ENCODE measurements around the gene CT55. TPM values are rescaled to one million over a fixed set of nuclear protein-coding genes. Genes with fewer than 3 reads are reported as not detected.

The CT55 gene
- total RNA-seq, 1 donor from 2014 or later: not detected

Other genes starting within 250 kb of the CT55 start
- gene SMIM10, start 180.4 kb downstream of the CT55 start, total RNA-seq: 0.29 and 0.76 TPM in 2 replicates
- gene RTL8B, start 148.9 kb downstream of the CT55 start, total RNA-seq: 13.7 and 15.8 TPM in 2 replicates
- 128 and 160 TPM in 2 replicates for gene RTL8C, start 139.0 kb downstream of the CT55 start, total RNA-seq
- 27.3 and 36.7 TPM in 2 replicates for gene RTL8A, start 119.3 kb downstream of the CT55 start, total RNA-seq
- gene SMIM10L2B, start 72.7 kb downstream of the CT55 start, total RNA-seq: 0.23 and 0.24 TPM in 2 replicates
- gene ETDB, start 50.9 kb downstream of the CT55 start, total RNA-seq: not detected in 2 replicates
- not detected in 2 replicates for gene ETDA, start 80.7 kb upstream of the CT55 start, total RNA-seq
- gene ETDC, start 138.1 kb upstream of the CT55 start, total RNA-seq: not detected in 2 replicates
- 5.5 and 9.6 TPM in 2 replicates for gene ZNF75D, start 172.7 kb upstream of the CT55 start, total RNA-seq
- gene ZNF449, start 173.4 kb upstream of the CT55 start, total RNA-seq: 11.6 and 12.5 TPM in 2 replicates